C4-2B (cell line): Measurements from ENCODE around the gene LSAMP.
"Not testable (repeated sequence)": the region's sequence is repeated elsewhere in the genome, so short reads cannot be mapped to it uniquely, and the experiment has no call there.

Experiments
- H3K27ac ChIP-seq: fragments of 450-650 bp; 2 replicates; pipeline ENCODE4 v1.5.1; 2017
- CTCF ChIP-seq: fragments of 450-650 bp; conservative IDR thresholded peaks from 2 replicates; pipeline ENCODE4 v1.5.1; 2017; ENCODE audit warnings: mild to moderate bottlenecking
- ZFX ChIP-seq: fragments of 450-650 bp; IDR thresholded peaks from 2 replicates; pipeline ENCODE4 v1.6.1; 2017

The LSAMP gene

GRCh38 chr3:115804713-115805119 is 640.6 kb downstream of the LSAMP start:
- H3K27ac ChIP-seq, result no peak overlapping the region
- TF ChIP-seq CTCF (no peak), ZFX (no peak)

GRCh38 chr3:115804200-115804599 is 641.1 kb downstream of the LSAMP start:
- no peak overlapping the region for H3K27ac ChIP-seq
- TF ChIP-seq CTCF (no peak), ZFX (no peak)

GRCh38 chr3:115803661-115804060 is 641.6 kb downstream of the LSAMP start:
- no peak for TF ChIP-seq CTCF
- no peak for TF ChIP-seq ZFX
- no peak overlapping the region for H3K27ac ChIP-seq

GRCh38 chr3:115800489-115801075 is 644.7 kb downstream of the LSAMP start:
- TF ChIP-seq ZFX (no peak), CTCF (no peak)
- no peak overlapping the region for H3K27ac ChIP-seq

GRCh38 chr3:115800065-115800464 is 645.2 kb downstream of the LSAMP start:
- H3K27ac ChIP-seq, result not testable (repeated sequence)

- TF ChIP-seq CTCF, result no peak
- no peak for TF ChIP-seq ZFX
- H3K27ac ChIP-seq, result no peak overlapping the region
Observed at GRCh38 chr3:115792206-115792955, 652.9 kb downstream of the LSAMP start.

- H3K27ac ChIP-seq, result not testable (repeated sequence)
Observed at GRCh38 chr3:115791271-115792153, 653.8 kb downstream of the LSAMP start.

GRCh38 chr3:115790759-115791158 is 654.5 kb downstream of the LSAMP start:
- no peak overlapping the region for H3K27ac ChIP-seq
- TF ChIP-seq CTCF (no peak), ZFX (no peak)
